GDM1 (cell line): Measurements from ENCODE around the gene OR2AG1.

Source experiments
- DNase-seq: peaks from one replicate; lab custom pipeline; 2025; lab: John Stamatoyannopoulos, UW

OR2AG1 gene, protein sequence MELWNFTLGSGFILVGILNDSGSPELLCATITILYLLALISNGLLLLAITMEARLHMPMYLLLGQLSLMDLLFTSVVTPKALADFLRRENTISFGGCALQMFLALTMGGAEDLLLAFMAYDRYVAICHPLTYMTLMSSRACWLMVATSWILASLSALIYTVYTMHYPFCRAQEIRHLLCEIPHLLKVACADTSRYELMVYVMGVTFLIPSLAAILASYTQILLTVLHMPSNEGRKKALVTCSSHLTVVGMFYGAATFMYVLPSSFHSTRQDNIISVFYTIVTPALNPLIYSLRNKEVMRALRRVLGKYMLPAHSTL

GRCh38 chr11:6782720-6783119, at the start of gene OR2AG1:
TSS of gene OR2AG1 (plus strand) at chr11:6783020. CDS start at chr11:6785038, 2,018 bp downstream.
- DNase-seq = no peak

- no peak for DNase-seq
Observed at GRCh38 chr11:6733326-6734275, 49.2 kb upstream of the OR2AG1 start.

GRCh38 chr11:6734616-6735015, 48.2 kb upstream of the OR2AG1 start:
- no peak for DNase-seq

DNA sequence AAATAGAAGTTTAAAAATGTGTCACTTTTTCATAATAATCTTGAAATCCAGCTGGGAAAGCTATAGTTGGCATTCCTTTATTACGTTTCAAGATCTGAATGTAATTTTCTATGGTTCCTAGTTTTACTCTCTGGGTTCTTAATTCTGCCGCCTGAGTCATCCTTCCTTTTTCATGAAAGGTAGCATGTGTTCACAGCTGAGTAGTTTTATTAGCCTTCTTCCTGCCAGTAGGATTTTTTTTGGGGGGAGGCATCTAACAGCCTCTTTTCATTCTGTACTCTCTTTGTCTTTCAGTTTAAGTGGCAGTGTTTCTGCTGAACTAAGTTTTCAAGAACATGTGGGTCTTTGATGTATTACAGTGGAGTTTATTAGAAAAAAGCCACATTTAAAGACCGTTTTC, 47.5 kb upstream of the OR2AG1 start:
- no peak for DNase-seq

DNA sequence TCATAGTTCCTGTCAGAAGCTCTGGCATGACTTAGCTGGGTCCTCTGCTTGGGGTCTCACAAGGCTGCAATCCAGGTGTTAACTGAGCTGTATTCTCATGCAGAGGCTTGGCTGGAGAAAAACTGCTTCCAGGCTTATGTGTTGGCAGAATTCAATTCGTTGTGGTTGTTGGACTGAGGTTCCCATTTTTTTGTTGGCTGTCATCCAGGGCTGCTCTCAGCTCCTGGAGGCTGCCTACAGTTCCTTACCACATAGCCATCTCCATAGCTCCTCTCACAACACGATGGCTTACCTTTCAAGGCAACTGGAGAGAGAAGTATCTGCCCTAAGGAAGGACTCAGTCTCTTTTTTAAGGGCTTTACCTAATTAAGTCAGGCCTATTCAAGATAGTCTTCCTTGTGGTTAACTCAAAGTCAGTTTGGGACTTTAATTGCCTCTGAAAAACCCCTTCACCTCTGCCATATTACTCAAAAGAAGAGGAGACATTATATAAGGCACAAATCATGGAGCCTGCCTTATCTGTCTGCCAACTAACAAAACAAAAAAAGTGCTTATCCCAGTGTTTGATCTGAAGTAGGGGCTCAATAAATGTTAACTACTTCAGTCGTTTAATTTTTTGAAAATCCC, 46.2 kb upstream of the OR2AG1 start:
- DNase-seq = peak; percentile 25

- peak; percentile 33 for DNase-seq
Observed at GRCh38 chr11:6737872-6738466, 44.9 kb upstream of the OR2AG1 start.

- DNase-seq = no peak
Observed at GRCh38 chr11:6738590-6738989, 44.2 kb upstream of the OR2AG1 start.

- DNase-seq = no peak
Observed at GRCh38 chr11:6742260-6742659, 40.6 kb upstream of the OR2AG1 start.

DNA sequence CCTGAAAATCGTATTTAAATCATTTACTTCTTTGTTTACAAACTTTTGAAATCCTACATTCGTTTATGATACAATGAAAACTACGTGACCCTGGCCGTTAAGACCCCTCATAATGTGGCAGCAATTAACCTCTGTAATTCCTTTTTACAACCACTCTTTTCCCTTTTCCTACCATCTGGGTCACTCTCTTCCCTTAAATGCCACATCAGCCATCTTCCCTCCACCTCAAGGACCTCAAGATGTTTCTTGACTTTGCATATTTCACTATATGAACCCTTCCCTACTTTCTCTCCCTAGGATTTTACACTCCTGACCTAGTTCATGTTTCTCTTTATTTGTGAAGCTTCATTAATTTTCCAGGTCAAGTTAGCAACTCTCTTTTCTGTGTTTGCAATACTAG, 37.8 kb upstream of the OR2AG1 start:
- no peak for DNase-seq

GRCh38 chr11:6745465-6746015, 37.3 kb upstream of the OR2AG1 start:
- no peak for DNase-seq

- DNase-seq = peak; percentile 30
Observed at GRCh38 chr11:6746086-6746618, 36.7 kb upstream of the OR2AG1 start.

- no peak for DNase-seq
Observed at GRCh38 chr11:6746626-6747025, 36.2 kb upstream of the OR2AG1 start.

DNA sequence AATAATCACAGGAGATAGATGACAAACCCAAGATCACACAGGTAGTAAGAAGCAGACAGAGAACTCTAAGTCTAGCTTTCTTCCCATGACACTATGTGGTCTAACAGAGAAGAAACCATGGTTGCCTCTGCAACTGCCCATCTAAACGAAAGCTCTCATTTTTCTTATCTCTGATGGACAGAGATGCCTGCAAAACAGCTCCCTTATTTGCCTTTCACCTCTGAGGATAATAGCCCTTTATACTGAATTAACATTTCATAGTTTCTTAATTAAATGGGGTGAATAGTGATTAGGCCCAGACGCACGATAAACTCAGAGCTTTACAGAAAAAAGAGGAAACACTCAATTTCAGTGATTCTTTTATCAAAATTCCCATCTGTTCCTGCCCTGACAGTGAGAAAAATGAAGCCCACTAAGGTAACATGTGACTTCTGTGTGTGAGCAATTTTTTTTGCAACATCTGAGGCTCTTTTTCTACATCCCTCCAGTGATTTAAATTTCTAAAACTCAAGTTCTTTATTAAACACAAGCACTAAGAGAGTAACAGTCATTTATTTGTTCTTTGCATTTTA, 35.6 kb upstream of the OR2AG1 start:
- no peak for DNase-seq

GRCh38 chr11:6755303-6755952, 27.4 kb upstream of the OR2AG1 start:
- no peak for DNase-seq

DNA sequence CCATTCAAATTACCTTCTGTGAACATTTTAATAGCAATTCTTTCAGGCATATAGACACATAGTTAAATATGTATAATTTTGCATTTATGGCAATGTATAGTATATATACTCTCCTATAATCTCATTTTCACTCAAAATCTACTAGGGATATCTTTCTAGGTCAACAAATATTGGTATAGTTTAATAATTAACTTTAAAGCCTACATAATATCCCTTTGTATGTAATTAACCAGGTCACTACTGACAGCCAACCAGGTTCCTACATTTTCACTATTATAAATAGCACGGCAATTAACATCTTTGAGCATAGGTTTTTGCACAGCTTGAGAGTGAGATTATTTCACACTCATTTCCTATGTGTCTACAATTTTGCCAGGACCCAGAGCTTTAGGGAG, 26.9 kb upstream of the OR2AG1 start:
- no peak for DNase-seq

DNA sequence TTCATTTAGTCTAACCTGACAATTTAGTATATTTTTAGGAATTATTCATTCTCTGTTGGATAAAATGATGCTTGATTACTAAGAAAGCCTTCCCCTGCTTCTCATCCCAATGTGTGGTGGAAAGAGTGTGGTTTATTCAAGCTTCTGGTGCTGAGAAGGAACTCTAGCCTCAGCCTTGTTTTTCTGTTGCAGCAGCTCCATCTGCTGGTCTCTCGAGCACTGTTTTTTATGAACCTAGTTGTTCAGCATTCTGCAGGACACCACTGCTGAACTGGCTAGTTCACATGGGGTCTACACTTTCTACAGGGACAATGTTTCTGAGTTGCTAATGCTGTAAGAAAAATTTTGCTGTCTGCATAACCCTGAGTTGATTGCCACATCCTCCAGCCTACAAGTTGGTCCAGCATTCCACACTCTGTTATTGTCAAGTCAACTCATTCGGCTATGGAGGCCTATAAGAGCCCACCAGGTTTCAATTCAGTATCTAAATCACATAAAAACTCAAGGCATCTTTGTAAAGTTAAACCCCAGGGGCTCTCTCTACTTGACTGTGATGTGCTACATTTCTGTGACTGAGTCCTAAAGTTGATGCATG, 25.4 kb upstream of the OR2AG1 start:
- DNase-seq = peak; percentile 44

DNA sequence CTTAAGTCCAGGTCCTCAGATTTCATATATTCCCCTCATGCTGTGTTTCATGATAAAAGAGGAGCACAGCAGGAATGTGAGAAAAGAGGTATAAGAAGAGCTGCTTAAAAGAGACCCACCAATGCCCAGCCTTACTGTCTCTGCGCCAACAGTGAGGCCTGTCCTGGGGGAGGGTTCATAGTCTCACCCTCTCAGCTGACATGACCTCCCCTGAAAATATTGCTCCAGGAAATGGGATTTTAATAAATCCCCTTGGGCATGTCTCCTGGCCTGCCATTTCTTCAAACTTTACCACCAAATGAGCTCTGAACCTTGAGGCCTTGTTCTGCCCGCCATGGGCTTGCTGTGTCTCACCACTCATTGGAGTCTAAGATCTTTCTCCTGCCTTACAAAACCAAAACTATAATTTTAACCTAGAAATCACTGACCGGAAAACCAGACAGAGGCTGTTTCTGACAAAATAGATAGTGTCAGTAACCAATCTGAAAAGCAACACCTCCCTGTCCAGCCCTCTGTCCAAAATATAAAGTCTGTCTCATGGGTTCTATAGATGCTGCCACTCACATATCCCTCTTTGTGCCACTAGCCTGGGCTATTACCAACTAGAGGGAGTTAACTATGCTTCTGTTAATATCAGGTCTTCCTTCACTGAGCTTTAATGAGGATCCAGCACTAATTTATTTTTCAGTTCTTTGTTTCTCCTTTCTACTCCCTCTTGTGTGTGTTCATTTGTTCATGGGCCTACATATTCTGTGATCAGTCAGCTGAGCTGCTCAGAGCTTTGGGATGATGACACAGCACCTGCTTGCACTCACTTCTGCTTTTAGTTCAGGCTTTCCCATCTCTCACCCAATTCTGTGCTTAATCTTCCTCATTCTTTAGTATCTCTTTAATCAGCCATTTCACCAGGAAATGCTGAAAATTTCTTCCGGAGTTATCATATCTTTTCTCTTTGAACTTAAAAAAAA, 10.6 kb upstream of the OR2AG1 start, which contains the start of gene OR2AG2:
TSS of gene OR2AG2 (minus strand) at position 51 of the 968 bp plus-strand sequence. CDS start 3,019 bp downstream, outside the sequence.
- DNase-seq = no peak

DNA sequence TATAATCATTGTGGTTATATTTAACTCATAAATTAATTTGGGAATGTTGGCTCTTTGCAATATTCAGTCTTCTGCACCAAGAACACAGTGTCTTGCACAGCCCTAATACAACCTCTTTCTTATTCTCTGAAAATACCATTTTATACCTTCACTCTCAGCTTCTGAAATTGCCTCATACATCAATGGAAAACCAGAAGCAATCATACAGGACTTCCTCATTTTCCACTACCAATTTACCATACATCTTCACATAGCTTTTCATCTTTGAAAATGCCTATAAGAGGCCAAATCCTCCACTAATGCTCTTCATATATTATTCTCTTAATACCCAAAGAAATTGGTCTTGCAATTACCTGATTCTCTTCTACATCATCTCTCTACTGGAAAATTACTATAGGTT, 4.3 kb upstream of the OR2AG1 start:
- no peak for DNase-seq

DNA sequence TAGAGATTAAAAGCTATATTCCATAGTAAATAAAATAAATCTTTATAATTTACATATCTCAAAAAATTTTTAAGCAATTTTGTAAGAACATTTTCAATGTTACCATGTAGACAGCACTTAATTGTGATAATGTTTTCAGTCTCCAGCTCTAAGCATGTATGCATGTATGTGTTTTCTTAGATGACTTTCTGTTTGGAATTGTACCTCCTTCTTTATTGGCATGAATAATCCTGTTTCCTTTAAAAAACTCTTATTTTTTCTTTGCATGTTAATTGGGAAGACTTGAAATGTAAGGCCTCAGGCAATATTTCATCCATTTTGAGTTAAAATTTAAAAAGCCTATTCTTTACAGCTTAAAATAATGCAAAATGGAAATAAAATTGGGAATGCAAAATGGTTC, 2.0 kb upstream of the OR2AG1 start:
- DNase-seq = no peak
